ENCODE measurements around the gene SEC23B.
"Not testable (repeated sequence)": the region's sequence is repeated elsewhere in the genome, so short reads cannot be mapped to it uniquely, and the experiment has no call there.

The SEC23B gene

GRCh38 chr20:18507218-18508191 is at the start of gene SEC23B:
Gene SEC23B, plus strand, starts transcription at chr20:18507940. Its CDS starts 2,896 bp downstream, at chr20:18510836.
- peak; percentile 95 for DNase-seq

GRCh38 chr20:18465536-18466200 is 42.1 kb upstream of the SEC23B start:
- DNase-seq, result no peak

- peak; percentile 75 for DNase-seq
Observed at GRCh38 chr20:18466574-18466893, 41.2 kb upstream of the SEC23B start.

- peak; percentile 92 for DNase-seq
Observed at GRCh38 chr20:18466894-18467730, 40.6 kb upstream of the SEC23B start, which contains the start of the genes DZANK1 and POLR3F. Gene DZANK1, minus strand, starts transcription at chr20:18467030. Its CDS starts 1,672 bp downstream, at chr20:18465358. Gene POLR3F, plus strand, starts transcription at chr20:18467390. Its CDS starts 117 bp downstream, at chr20:18467507.

- no peak for DNase-seq
Observed at GRCh38 chr20:18477218-18477617, 30.5 kb upstream of the SEC23B start.

- no peak for DNase-seq
Observed at GRCh38 chr20:18477821-18478220, 29.9 kb upstream of the SEC23B start.

GRCh38 chr20:18481596-18481995 is 26.1 kb upstream of the SEC23B start:
- no peak for DNase-seq

GRCh38 chr20:18488301-18488700 is 19.4 kb upstream of the SEC23B start:
- DNase-seq, result no peak

- no peak for DNase-seq
Observed at GRCh38 chr20:18496042-18496441, 11.7 kb upstream of the SEC23B start.

GRCh38 chr20:18496740-18497592 is 10.8 kb upstream of the SEC23B start, which contains the start of gene RBBP9:
Gene RBBP9, minus strand, starts transcription at chr20:18497225. Its CDS starts 58 bp downstream, at chr20:18497167.
- DNase-seq, result peak; percentile 64

- no peak for DNase-seq
Observed at GRCh38 chr20:18497603-18498002, 10.1 kb upstream of the SEC23B start.

- not testable (repeated sequence) for DNase-seq
Observed at GRCh38 chr20:18501672-18502071, 6.1 kb upstream of the SEC23B start.

- no peak for DNase-seq
Observed at GRCh38 chr20:18504479-18505060, 3.2 kb upstream of the SEC23B start.

- no peak for DNase-seq
Observed at GRCh38 chr20:18506744-18507143, 996 bp upstream of the SEC23B start.

GRCh38 chr20:18511571-18511970 is 3.8 kb downstream of the SEC23B start:
- DNase-seq, result no peak

- no peak for DNase-seq
Observed at GRCh38 chr20:18513208-18513607, 5.5 kb downstream of the SEC23B start.

- no peak for DNase-seq
Observed at GRCh38 chr20:18514127-18514526, 6.4 kb downstream of the SEC23B start.

GRCh38 chr20:18515973-18516372 is 8.2 kb downstream of the SEC23B start:
- DNase-seq, result no peak

GRCh38 chr20:18522066-18522465 is 14.3 kb downstream of the SEC23B start:
- not testable (repeated sequence) for DNase-seq

GRCh38 chr20:18523066-18523465 is 15.3 kb downstream of the SEC23B start:
- DNase-seq, result no peak

GRCh38 chr20:18524646-18525045 is 16.9 kb downstream of the SEC23B start:
- DNase-seq, result no peak
